Kidney (tissue), 14 donors: ENCODE measurements around the gene EIF2A. TPM values are rescaled to one million over a fixed set of nuclear protein-coding genes. Genes with fewer than 3 reads are reported as not detected.

Source experiments
- DNase-seq, 5 donors: peaks; one replicate each; pipeline ENCODE4 v3.0.0-alpha.2; 2013 to 2020
- FAIRE-seq: peaks from 2 replicates; lab custom pipeline; 2012; peaks lifted over from hg19 to GRCh38; lab: Jason Lieb, UNC
- H3K27ac ChIP-seq, 2 donors: one replicate each; pipeline ENCODE4 v1.7.0; 2013; ENCODE audit warnings: low read depth in 2 of 2, low read length in 2 of 2, inconsistent platforms in 1 of 2
- H3K27me3 ChIP-seq: one replicate; pipeline ENCODE4 v1.7.1; 2013; ENCODE audit warnings: low read length, inconsistent platforms; ENCODE audit not compliant: control insufficient read depth, insufficient read depth
- H3K36me3 ChIP-seq, 3 donors: one replicate each; pipeline versions ENCODE4 v1.7.0 to v1.7.1; 2013; ENCODE audit warnings: low read length in 3 of 3, control low read depth in 1 of 3, inconsistent platforms in 1 of 3; ENCODE audit not compliant: insufficient read depth in 3 of 3, control insufficient read depth in 2 of 3
- H3K4me1 ChIP-seq, 3 donors: one replicate each; pipeline versions ENCODE4 v1.7.0 to v1.7.1; 2013; ENCODE audit warnings: low read length in 3 of 3, inconsistent platforms in 1 of 3, low read depth in 1 of 3; ENCODE audit not compliant: control insufficient read depth in 2 of 3, insufficient read depth in 2 of 3
- H3K4me3 ChIP-seq, 3 donors: one replicate each; pipeline versions ENCODE4 v1.7.0 to v1.8.1; 2013; ENCODE audit warnings: low read length in 3 of 3, control low read depth in 1 of 3, inconsistent platforms in 1 of 3
- H3K9ac ChIP-seq, 3 donors: one replicate each; pipeline versions ENCODE4 v1.7.0 to v1.7.1; 2013; ENCODE audit warnings: low read length in 3 of 3, control low read depth in 1 of 3, inconsistent platforms in 1 of 3
- H3K9me3 ChIP-seq, 3 donors: one replicate each; pipeline versions ENCODE4 v1.7.0 to v1.7.1; 2013; ENCODE audit warnings: low read length in 3 of 3, control low read depth in 1 of 3, inconsistent platforms in 1 of 3; ENCODE audit not compliant: control insufficient read depth in 2 of 3, insufficient read depth in 1 of 3
- intact Hi-C: fragments of 100-400 bp; cut with DNase I; formaldehyde crosslinking; loops from one replicate; pipeline ENCODE4 v1.11.1; 2022
- polyA plus RNA-seq: library from polyadenylated mRNA; stranded (reverse); fragments of 350-450 nt; fragmentation: Illumina TruSeq; extraction: RNeasy Lipid Tissue Mini Kit (QIAGEN cat#74804); gene quantifications from one replicate; pipeline ENCODE4 v1.2.3, GENCODE V29; 2014; ENCODE audit warnings: low read depth, low replicate concordance; ENCODE audit not compliant: insufficient read depth
- total RNA-seq: library from RNA; stranded (reverse); fragmentation: NEBNext Ultra II Directional; extraction: Animal tissue kit (Norgen Biotek cat#: 25700); gene quantifications from one replicate; pipeline ENCODE4 v1.2.1, GENCODE V29; 2021
- TF ChIP-seq, protein P1 (sequence below): IDR thresholded peaks from 3 replicates; pipeline ENCODE4 v1.5.1; 2012; ENCODE audit warnings: mild to moderate bottlenecking, moderate library complexity, borderline replicate concordance; ENCODE audit not compliant: insufficient read depth; ENCODE audit errors: extremely low read depth
- donor health status: control.
- donor health status: control.
- donor health status: control.
- donor health status: control.
- donor health status: control.
- donor health status: DM: yes; HTN: yes; CAD: no.
- donor health status: Normal renal cell carcinoma (clear cell type).

EIF2A gene
- total and polyA plus RNA-seq, 2 donors from 2014 or later: 48.2 to 70.5 TPM

DNA sequence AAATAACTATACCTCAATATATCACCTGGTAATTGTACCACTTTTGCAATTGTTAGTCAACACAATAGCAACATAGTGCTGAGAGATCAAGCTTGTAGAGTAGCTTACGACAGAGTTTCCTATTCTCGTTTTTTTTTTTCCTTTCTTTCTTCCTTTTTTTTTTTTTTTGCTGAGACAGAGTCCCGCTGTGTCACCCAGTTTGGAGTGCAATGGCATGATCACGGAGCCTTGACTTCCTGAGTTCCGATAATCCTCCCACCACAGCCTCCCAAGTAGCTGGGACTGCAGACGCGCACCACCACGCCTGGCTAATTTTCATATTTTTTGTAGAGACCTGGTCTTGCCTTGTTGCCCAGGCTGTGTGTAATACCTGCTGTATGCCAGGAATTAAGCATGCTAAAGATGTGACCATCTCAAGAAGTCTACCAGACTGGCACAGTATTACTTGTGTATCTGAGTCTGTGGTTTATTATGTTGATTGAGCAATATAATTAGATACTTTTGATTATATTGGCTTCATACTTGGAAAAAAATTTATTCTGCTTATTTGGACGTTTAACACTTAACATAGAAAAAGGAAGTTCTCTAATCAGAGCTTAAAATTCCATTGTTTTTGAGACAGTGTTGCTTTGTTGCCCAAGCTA lies 59.5 kb downstream of the EIF2A start:
- DNase-seq: no peak
- Histone ChIP-seq H3K4me1 (peaks cover 0 to 10% (median 9%) of the 10 kb centered on the region in 3 donors), H3K9ac (no peak overlapping the region), H3K4me3 (no peak overlapping the region), H3K9me3 (no peaks in the 10 kb centered on the region), H3K27me3 (no peaks in the 10 kb centered on the region), H3K27ac (no peak overlapping the region), H3K36me3 (no peaks in the 10 kb centered on the region)
- intact Hi-C loops: no loop called here
- TF ChIP-seq, protein P1, sequence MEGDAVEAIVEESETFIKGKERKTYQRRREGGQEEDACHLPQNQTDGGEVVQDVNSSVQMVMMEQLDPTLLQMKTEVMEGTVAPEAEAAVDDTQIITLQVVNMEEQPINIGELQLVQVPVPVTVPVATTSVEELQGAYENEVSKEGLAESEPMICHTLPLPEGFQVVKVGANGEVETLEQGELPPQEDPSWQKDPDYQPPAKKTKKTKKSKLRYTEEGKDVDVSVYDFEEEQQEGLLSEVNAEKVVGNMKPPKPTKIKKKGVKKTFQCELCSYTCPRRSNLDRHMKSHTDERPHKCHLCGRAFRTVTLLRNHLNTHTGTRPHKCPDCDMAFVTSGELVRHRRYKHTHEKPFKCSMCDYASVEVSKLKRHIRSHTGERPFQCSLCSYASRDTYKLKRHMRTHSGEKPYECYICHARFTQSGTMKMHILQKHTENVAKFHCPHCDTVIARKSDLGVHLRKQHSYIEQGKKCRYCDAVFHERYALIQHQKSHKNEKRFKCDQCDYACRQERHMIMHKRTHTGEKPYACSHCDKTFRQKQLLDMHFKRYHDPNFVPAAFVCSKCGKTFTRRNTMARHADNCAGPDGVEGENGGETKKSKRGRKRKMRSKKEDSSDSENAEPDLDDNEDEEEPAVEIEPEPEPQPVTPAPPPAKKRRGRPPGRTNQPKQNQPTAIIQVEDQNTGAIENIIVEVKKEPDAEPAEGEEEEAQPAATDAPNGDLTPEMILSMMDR: no peak
- no peak for FAIRE-seq

DNA sequence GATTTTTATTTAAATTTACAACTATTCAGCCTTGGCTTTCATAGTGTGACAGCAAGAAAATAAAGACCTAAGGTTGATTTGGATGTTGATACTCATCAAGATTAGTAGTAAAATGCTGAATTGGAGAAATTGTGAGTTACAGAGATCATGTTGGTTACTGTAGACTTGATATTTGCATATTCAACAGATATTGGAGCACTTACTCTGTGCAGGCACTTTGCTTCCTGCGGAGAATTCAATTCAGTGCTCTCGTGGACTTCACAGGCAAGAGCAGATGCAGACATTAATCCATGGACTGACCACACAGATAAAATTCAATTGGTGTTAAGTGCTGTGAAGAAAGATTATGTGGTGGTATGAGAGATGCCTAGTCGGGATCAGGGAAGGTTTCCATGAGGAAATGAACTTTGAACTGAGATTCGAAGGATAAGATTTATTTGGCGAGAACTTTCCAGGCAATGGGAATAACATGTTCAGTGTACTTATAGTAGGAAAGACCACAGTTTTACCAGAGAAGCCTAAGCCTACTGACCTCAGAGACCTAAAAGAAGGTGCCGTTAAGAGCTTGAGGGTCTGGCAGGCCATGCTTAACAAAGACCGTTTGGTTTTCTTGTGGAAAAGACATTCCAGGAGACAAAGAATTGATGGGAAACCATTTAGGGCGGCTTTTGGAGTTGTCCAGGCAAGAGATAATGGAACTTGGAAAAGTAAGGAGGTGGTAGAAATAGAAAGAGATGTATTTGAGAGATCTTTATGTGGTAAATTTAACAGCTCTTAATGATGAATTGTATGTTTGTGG lies 60.9 kb downstream of the EIF2A start:
- intact Hi-C loops: no loop called here
- H3K27ac ChIP-seq: no peak overlapping the region
- no peak for DNase-seq
- no peaks in the 10 kb centered on the region for H3K27me3 ChIP-seq
- no peak overlapping the region for H3K4me3 ChIP-seq
- FAIRE-seq: no peak
- H3K36me3 ChIP-seq: no peaks in the 10 kb centered on the region
- H3K9me3 ChIP-seq: no peaks in the 10 kb centered on the region
- peaks cover 0 to 10% (median 9%) of the 10 kb centered on the region in 3 donors for H3K4me1 ChIP-seq
- no peak overlapping the region for H3K9ac ChIP-seq
- TF ChIP-seq, protein P1: no peak

DNA sequence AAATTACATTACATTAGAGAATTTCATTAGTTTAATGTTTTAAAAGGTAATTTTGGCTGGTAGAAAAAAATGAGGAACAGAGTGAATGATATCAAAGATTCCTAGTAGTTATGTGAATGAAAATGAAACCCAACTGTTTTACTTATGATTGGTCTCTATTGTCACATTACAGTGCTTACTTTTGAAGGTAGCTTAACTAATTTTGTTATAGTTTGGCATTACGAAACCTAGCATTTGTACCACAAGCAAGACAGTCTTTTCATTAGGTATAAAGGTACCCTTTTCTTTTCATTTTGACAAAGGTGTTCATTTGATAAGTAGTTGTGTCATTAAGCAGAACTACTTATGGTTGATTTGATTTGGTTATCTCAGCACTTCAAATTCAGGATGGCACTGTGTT lies 63.4 kb downstream of the EIF2A start:
- TF ChIP-seq, protein P1: no peak
- FAIRE-seq (no peak), DNase-seq (no peak)
- intact Hi-C loops: no loop called here
- no peaks in the 10 kb centered on the region for H3K27me3 ChIP-seq
- peaks cover 0 to 11% (median 10%) of the 10 kb centered on the region in 3 donors for H3K4me1 ChIP-seq
- H3K36me3 ChIP-seq: no peaks in the 10 kb centered on the region
- no peak overlapping the region for H3K4me3 ChIP-seq
- no peaks in the 10 kb centered on the region for H3K9me3 ChIP-seq
- no peak overlapping the region for H3K9ac ChIP-seq
- no peak overlapping the region for H3K27ac ChIP-seq
